SK-N-SH (cell line): ENCODE data around the gene C16orf74.

Experiments used
- RAD21 ChIP-seq: IDR thresholded peaks from 2 replicates; pipeline ENCODE4 v1.6.1; 2012; ENCODE audit warnings: mild to moderate bottlenecking, low read length
- TF ChIP-seq, protein P1 (sequence below): fragments of 200-600 bp; sonication (generic); IDR thresholded peaks from 2 replicates; pipeline ENCODE4 v1.6.1; 2017; ENCODE audit warnings: antibody characterized with exemption, mild to moderate bottlenecking, moderate library complexity

DNA sequence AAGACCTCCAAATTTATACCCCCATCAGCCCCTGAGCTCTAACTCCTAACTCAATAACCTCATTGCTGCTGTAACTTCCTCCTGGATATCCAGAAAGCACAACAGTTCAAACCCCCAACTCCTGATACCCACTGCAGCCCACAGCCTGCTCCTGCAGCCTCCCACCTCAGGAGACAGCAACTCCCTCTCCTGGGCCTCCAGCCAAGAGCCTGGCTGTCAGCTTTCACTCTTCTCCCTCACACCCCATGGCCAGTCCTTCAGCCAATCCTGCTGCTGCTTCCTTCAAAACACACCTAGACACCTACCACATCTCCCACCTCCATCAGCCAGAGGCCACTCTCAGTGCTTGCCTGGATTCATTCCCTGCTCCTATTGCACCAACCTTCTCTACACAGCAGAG is 67.5 kb downstream of the C16orf74 start:
- TF ChIP-seq, protein P1, sequence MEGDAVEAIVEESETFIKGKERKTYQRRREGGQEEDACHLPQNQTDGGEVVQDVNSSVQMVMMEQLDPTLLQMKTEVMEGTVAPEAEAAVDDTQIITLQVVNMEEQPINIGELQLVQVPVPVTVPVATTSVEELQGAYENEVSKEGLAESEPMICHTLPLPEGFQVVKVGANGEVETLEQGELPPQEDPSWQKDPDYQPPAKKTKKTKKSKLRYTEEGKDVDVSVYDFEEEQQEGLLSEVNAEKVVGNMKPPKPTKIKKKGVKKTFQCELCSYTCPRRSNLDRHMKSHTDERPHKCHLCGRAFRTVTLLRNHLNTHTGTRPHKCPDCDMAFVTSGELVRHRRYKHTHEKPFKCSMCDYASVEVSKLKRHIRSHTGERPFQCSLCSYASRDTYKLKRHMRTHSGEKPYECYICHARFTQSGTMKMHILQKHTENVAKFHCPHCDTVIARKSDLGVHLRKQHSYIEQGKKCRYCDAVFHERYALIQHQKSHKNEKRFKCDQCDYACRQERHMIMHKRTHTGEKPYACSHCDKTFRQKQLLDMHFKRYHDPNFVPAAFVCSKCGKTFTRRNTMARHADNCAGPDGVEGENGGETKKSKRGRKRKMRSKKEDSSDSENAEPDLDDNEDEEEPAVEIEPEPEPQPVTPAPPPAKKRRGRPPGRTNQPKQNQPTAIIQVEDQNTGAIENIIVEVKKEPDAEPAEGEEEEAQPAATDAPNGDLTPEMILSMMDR, result no peak
- TF ChIP-seq RAD21, result no peak
